Keratinocyte (primary cell): ENCODE measurements around the gene GOLGA6L10. TPM values are rescaled to one million over a fixed set of nuclear protein-coding genes. Genes with fewer than 3 reads are reported as not detected.
"Not testable (repeated sequence)": the region's sequence is repeated elsewhere in the genome, so short reads cannot be mapped to it uniquely, and the experiment has no call there.

ENCODE experiments used
- DNase-seq: peaks from one replicate; pipeline ENCODE4 v3.0.0-alpha.2; 2011; ENCODE audit warnings: low read depth, missing footprints, low spot score
- FAIRE-seq: peaks from 2 replicates; lab custom pipeline; 2011; peaks lifted over from hg19 to GRCh38; lab: Jason Lieb, UNC
- H2AFZ ChIP-seq: 2 replicates; pipeline ENCODE4 v1.6.0; 2012; ENCODE audit warnings: low read length, control low read depth, inconsistent platforms; ENCODE audit not compliant: control insufficient read depth
- H3K27ac ChIP-seq: 2 replicates; pipeline ENCODE4 v1.5.1; 2011; ENCODE audit warnings: low read length; ENCODE audit not compliant: control insufficient read depth, insufficient read depth
- H3K27me3 ChIP-seq: 3 replicates; pipeline ENCODE4 v1.6.0; 2011; ENCODE audit warnings: low read length; ENCODE audit not compliant: control insufficient read depth, insufficient read depth; ENCODE audit errors: extremely low read depth
- H3K36me3 ChIP-seq, 2 experiments: 2 replicates in 1 of 2; 3 replicates in 1 of 2; pipeline ENCODE4 v1.5.1; 2011; ENCODE audit warnings: low read length in 2 of 2, mild to moderate bottlenecking in 1 of 2; ENCODE audit not compliant: control insufficient read depth in 2 of 2, insufficient read depth in 2 of 2; ENCODE audit errors: extremely low read depth in 1 of 2
- H3K4me1 ChIP-seq: 3 replicates; pipeline ENCODE4 v1.5.1; 2011; ENCODE audit warnings: low read length; ENCODE audit not compliant: control insufficient read depth, insufficient read depth; ENCODE audit errors: extremely low read depth
- H3K4me2 ChIP-seq: 3 replicates; pipeline ENCODE4 v1.6.0; 2011; ENCODE audit warnings: low read depth, low read length; ENCODE audit not compliant: control insufficient read depth, insufficient read depth; ENCODE audit errors: extremely low read depth
- H3K4me3 ChIP-seq, 3 experiments: fragments of 200-600 bp in 1 of 3; sonication (generic) in 1 of 3; 2 replicates in 2 of 3; 3 replicates in 1 of 3; pipeline ENCODE4 v1.5.1; 2011 to 2016; ENCODE audit warnings: low read length in 3 of 3, mild to moderate bottlenecking in 3 of 3, control low read depth in 2 of 3, inconsistent platforms in 1 of 3, low read depth in 1 of 3, mixed read lengths in 1 of 3, mixed run types in 1 of 3, moderate library complexity in 1 of 3; ENCODE audit not compliant: control insufficient read depth in 2 of 3, insufficient read depth in 2 of 3; ENCODE audit errors: extremely low read depth in 1 of 3
- H3K79me2 ChIP-seq: 2 replicates; pipeline ENCODE4 v1.6.0; 2012; ENCODE audit warnings: low read length; ENCODE audit not compliant: control insufficient read depth, insufficient read depth
- H3K9ac ChIP-seq: 3 replicates; pipeline ENCODE4 v1.6.0; 2011; ENCODE audit warnings: low read length; ENCODE audit not compliant: control insufficient read depth, insufficient read depth; ENCODE audit errors: extremely low read depth
- H3K9me1 ChIP-seq: 3 replicates; pipeline ENCODE4 v1.6.0; 2011; ENCODE audit warnings: low read length; ENCODE audit not compliant: control insufficient read depth, insufficient read depth; ENCODE audit errors: extremely low read depth
- H3K9me3 ChIP-seq: 2 replicates; pipeline ENCODE4 v1.5.1; 2012; ENCODE audit warnings: low read depth, low read length; ENCODE audit not compliant: control insufficient read depth
- H4K20me1 ChIP-seq: 3 replicates; pipeline ENCODE4 v1.6.0; 2011; ENCODE audit warnings: low read length; ENCODE audit not compliant: control insufficient read depth, insufficient read depth; ENCODE audit errors: extremely low read depth
- dilution Hi-C: fragments of 300-500 bp; cut with MboI; formaldehyde crosslinking; loops from one replicate; pipeline ENCODE4 v1.7.0; 2020; ENCODE audit warnings: low sequenced_read_pairs; ENCODE audit not compliant: extremely low pct_ligation_motif_present
- polyA plus RNA-seq, 5 experiments: library from polyadenylated mRNA; depleted of rRNA in 3 of 5; stranded (reverse) in 3 of 5; stranded (forward) in 1 of 5; unstranded in 1 of 5; fragments of >200 nt; gene quantifications; 1 replicate in 1 of 5; 2 replicates in 3 of 5; 3 replicates in 1 of 5; pipeline versions ENCODE4 v1.2.1 to v1.2.3, GENCODE V29; 2011 to 2012; ENCODE audit warnings: missing spikeins in 2 of 5, low read depth in 1 of 5, low replicate concordance in 1 of 5
- TF ChIP-seq, protein P1 (sequence below), 3 experiments: IDR thresholded peaks in 1 of 3; conservative IDR thresholded peaks in 1 of 3; optimal IDR thresholded peaks in 1 of 3; 2 replicates in 2 of 3; 3 replicates in 1 of 3; pipeline versions ENCODE3 to v1.5.1; 2011; ENCODE audit warnings: low read length in 3 of 3, mild to moderate bottlenecking in 3 of 3, moderate library complexity in 2 of 3, control low read depth in 1 of 3, inconsistent platforms in 1 of 3; ENCODE audit not compliant: insufficient read depth in 2 of 3; ENCODE audit errors: extremely low read depth in 1 of 3

GOLGA6L10 gene
- polyA plus RNA-seq, 1 donor (not counting 4 experiments of a cell fraction or from before 2014, with no cell fraction given) = 1.6 TPM

DNA sequence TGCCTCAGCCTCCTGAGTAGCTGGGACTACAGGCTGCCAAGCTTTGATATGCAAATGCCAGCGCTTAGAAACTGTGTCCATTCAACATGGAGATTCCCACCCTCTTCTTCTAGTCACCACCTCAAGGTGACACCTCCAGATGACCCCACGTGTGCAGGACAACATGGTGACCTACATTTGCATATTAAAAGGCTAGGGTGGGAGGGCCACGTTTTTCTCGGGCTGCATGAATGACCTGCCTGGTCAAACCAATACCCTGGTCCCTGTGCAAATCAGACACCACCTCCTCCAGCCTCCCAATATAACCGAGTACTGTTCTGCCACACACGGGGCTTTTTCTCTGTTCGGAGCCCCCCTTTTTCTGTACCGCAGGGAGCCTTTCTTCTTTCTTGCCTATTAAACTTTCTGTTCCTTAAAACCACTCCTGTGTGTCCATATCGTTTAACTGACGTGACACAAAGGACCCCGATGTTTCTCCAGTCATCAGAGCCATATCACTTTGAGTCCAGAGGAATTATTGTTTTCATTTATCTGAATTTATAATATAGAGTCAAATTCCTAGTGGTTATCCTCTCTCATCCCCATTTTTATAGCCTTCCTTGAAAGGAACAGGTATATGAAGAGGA lies 32.2 kb upstream of the GOLGA6L10 start:
- H3K9me1 ChIP-seq, H3K36me3 ChIP-seq, H3K79me2 ChIP-seq, H3K4me2 ChIP-seq, H3K27ac ChIP-seq, H4K20me1 ChIP-seq, DNase-seq, FAIRE-seq, H3K9me3 ChIP-seq, H3K4me3 ChIP-seq, H3K27me3 ChIP-seq, H3K9ac ChIP-seq, dilution Hi-C loops, H2AFZ ChIP-seq, H3K4me1 ChIP-seq: not testable (repeated sequence)

DNA sequence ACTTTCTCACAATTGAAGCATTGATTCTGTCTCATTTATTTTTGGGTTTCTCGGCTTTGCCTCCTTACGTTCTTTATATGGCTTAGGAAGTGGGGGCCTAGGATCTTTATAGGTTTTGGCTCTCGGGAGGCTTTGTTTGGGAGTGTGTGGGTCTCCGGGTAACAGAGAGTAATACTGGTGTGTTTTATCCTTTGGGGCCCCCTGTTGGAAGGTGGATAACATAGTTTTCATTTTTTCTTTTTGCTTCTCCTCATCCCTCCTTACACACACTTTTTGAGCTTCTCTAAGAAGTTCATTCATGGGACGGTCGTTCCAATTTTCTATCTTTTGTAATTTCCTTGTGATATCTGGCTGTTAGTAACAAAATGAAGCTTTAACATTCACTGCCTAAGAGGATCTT lies 30.3 kb upstream of the GOLGA6L10 start:
- H3K79me2 ChIP-seq, H3K9me1 ChIP-seq, dilution Hi-C loops, H3K27ac ChIP-seq, H2AFZ ChIP-seq, H3K27me3 ChIP-seq, H3K4me3 ChIP-seq, FAIRE-seq, H3K9me3 ChIP-seq, H3K4me2 ChIP-seq, H3K36me3 ChIP-seq, H3K4me1 ChIP-seq, H3K9ac ChIP-seq, DNase-seq, H4K20me1 ChIP-seq: not testable (repeated sequence)
- TF ChIP-seq, protein P1, sequence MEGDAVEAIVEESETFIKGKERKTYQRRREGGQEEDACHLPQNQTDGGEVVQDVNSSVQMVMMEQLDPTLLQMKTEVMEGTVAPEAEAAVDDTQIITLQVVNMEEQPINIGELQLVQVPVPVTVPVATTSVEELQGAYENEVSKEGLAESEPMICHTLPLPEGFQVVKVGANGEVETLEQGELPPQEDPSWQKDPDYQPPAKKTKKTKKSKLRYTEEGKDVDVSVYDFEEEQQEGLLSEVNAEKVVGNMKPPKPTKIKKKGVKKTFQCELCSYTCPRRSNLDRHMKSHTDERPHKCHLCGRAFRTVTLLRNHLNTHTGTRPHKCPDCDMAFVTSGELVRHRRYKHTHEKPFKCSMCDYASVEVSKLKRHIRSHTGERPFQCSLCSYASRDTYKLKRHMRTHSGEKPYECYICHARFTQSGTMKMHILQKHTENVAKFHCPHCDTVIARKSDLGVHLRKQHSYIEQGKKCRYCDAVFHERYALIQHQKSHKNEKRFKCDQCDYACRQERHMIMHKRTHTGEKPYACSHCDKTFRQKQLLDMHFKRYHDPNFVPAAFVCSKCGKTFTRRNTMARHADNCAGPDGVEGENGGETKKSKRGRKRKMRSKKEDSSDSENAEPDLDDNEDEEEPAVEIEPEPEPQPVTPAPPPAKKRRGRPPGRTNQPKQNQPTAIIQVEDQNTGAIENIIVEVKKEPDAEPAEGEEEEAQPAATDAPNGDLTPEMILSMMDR (optimal IDR thresholded peaks at IDR 0.05 in 1 of 3, IDR thresholded peaks at IDR 0.05 in 1 of 3, conservative IDR thresholded peaks at IDR 0.05 in 1 of 3; ENCODE audit: extremely low read depth in 1 of 3, insufficient read depth in 2 of 3, low read length in 3 of 3) = peak in 1 of 3 experiments; percentile 12

DNA sequence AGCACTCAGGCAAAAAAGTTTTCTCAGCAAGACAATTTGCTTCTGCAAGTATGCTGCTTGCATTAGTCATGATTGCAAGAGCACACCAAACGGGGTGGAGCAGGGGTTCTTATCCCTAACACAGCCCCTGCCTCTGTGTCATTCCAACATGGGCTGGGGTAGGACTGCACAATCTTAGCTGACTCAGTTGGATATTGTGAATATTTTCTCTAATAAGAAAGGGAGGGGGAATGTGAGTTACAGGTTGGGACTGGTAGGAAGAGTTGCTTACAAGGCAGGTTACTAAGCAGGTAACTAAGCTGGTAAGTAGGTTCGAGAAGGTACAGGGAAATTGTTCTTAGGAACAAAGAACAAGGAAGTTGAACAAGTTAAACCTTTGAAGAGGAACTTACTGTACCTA lies 24.4 kb upstream of the GOLGA6L10 start:
- H3K27me3 ChIP-seq, dilution Hi-C loops, H3K9me3 ChIP-seq, H3K36me3 ChIP-seq, FAIRE-seq, H4K20me1 ChIP-seq, H3K9me1 ChIP-seq: not testable (repeated sequence)
- peak overlapping the region; percentile 73 for H3K4me2 ChIP-seq
- peak overlapping the region; percentile 66 for H2AFZ ChIP-seq
- H3K9ac ChIP-seq = peak overlapping the region; percentile 62
- DNase-seq = peak; percentile 91
- H3K27ac ChIP-seq = peak overlapping the region; percentile 83
- peaks cover 21% of the 10 kb centered on the region for H3K4me1 ChIP-seq
- peak overlapping the region in 1 of 3 experiments; percentile 46 for H3K4me3 ChIP-seq
- H3K79me2 ChIP-seq = peaks cover 16% of the 10 kb centered on the region
